DMS53 treated with DMSO at 0.1 percent for 48 hours (cell line): ENCODE measurements around the gene GDPD4.

Experiments used
- DNase-seq: peaks from one replicate; lab custom pipeline; 2025; ENCODE audit not compliant: unreplicated experiment; lab: John Stamatoyannopoulos, UW

The GDPD4 gene

DNA sequence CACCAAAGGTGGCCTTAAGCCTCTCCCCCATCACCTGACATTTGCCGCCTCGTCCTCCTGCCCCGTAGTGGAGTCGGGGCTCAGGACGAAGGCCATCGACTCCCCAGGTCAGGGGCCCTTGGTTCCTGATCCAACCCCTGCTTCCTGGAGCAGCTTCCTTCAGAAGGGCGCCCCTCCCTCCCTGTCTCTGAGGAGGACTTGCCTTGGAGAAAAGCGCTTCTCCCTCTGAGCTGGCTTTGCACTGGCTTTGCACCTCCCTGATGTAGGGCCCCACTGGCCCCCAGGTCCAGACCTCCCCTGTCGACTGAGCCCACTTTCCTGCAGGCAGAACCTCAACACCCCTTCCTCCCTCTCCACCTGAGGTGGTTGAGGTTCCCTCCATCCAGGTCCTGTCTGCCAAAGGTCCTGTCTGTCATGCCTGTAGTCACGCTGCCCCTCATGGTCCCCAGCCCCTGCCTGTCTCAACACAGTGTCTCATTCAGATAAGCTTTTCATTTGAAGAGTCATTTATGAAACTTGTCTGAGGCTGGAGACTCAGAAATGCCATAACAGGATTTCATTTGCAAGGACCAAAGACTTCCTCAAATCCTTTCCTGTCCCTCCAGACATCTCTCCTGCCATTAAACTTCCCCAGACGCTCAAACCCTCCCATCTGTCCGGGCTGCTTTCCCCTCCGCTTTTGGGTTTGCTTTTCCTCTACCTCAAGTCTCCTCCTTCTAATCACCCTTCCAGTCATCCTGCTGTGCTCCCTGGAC, 95.0 kb downstream of the GDPD4 start:
- DNase-seq: no peak

DNA sequence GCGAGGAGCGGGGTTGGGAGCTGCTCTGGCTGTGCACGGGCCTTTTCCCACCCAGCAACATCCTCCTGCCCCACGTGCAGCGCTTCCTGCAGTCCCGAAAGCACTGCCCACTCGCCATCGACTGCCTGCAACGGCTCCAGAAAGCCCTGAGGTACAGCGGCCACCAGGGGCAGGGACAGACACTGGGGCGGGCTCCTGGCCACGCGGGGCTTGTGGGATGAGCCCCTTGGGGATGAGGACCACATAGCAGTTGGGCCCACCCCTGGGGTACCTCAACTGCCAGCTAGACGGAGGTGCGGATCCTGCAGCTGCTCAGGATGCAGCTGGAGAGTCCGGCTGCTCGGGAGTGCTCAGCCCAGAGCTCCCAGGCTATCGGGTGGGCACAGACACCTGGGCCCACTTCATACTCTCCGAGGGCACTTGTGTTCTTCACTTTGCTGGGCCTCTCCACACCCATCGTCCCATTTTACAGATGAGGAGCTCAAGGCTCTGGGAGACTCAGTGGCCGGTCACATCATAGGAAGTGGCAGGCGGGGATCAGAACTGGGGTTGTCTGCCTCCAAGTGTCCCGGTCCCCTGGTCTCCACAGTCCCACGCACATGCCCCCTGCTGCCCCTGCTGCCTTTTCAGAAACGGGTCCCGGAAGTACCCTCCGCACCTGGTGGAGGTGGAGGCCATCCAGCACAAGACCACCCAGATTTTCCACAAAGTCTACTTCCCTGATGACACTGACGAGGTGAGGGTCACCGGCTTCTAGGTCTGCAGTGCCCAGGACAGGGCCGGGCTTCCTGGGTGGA, 95.8 kb downstream of the GDPD4 start:
- DNase-seq: no peak

DNA sequence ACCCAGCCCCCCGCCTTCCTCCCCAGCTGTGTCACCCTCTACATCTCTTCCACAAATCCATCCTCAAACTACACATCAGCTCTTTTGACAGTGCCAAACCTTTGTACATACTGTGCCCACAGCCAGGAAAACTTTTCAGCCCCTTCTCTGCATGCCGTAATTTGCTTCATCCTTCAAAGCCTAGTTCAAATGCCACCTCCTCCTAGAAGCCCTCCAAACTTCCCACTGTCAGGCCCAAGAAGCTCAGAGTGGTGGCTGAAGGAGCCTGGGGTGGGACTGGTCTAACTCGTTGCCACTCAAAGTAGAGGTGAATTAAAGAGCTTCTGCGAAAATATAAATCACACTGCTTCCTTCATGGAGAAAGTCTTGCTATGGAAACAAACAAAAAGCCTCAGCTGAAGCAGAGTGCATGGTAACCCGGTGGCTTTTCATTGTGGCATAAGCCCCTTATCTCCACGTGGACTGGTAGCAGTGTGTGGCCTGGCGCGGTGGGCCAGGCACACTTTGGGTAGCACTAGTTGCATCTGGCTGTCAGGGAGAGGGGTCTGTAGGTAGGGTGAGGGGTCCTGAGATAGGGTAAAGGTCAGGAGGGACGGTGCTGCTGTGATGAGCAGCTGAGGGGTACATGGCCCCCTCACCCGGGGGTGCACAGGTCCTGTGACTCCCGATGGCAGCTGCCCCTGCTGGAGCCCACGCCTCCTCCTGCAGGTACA, 96.6 kb downstream of the GDPD4 start:
- no peak for DNase-seq

DNA sequence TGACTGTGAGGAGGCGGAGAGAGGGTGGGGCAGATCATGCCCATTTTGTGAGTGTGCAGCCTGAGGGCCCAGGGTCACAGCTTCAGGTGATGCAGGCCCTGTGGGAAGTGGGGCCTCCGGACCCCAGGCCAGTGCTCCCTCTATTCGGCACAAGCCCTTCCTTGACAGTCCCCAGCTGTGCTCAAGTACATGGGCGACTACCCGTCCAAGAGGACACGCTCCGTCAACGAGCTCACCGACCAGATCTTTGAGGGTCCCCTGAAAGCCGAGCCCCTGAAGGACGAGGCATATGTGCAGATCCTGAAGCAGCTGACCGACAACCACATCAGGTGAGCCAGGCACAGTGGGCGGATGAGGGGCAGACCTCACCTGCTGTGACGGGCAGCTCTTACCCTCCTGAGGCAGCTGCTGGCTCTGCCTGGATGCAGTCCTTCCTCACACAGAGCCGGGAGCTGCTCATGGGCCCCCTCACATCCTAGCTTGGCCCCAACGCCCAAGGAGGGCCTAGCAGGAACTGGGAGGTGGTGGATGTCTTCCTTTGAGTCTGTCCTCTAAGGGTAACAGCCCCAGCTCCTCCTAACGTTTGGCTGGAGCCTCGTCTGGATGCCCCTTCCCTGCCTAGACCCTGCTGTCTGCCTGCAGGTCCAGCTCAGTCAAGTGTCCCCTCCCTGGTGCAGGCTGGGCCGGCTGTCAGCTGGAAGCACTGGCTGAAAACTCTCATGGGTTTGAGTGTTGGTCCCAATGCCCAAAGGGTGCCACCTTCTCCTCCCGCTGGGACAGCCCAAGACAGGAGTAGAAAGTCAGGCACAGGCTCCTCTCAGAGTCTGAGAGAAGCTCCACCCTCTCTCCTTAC, 97.4 kb downstream of the GDPD4 start:
- DNase-seq: no peak

DNA sequence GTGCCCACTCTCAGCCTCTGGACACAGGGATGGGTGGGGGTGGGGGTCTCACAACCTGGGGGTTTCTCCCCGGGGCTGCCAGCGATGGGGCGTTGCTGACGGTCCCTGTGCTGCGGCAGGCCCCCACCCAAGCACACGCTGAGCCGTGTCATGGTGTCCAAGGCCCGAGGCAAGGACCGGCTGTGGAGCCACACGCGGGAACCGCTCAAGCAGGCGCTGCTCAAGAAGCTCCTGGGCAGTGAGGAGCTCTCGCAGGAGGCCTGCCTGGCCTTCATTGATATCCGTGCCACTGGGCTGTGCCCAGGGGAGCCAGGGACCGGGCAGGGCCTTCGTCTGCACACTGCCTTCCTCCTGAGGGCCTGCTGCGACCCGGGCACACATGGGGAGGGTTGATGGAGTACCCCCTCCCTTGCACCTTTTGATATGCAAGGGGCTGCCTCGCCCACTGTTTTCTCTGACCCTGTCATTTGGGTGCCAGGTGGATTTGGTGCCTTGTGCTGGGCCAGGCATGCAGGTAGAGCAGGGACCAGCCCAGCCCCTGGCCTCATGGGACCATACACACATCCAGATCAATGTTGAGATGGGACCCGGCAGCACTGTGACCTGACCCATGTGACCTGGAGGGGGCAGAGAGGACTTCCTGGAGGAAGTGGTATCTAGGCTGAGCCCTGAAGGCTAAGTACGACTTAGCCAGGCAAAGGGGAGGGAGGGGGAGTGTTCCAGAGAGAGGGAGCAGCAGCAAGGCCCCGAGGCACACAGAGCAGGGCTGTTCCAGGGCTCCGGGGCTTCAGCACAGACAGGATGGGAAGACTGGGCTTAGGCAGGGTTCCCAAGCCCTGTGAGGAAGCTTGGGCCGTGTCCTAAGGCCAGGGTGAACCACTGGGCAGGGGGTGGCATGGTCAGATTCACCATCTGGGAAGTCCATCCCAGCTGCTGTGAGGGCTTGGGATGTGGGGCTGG, 98.3 kb downstream of the GDPD4 start:
- DNase-seq: no peak

DNA sequence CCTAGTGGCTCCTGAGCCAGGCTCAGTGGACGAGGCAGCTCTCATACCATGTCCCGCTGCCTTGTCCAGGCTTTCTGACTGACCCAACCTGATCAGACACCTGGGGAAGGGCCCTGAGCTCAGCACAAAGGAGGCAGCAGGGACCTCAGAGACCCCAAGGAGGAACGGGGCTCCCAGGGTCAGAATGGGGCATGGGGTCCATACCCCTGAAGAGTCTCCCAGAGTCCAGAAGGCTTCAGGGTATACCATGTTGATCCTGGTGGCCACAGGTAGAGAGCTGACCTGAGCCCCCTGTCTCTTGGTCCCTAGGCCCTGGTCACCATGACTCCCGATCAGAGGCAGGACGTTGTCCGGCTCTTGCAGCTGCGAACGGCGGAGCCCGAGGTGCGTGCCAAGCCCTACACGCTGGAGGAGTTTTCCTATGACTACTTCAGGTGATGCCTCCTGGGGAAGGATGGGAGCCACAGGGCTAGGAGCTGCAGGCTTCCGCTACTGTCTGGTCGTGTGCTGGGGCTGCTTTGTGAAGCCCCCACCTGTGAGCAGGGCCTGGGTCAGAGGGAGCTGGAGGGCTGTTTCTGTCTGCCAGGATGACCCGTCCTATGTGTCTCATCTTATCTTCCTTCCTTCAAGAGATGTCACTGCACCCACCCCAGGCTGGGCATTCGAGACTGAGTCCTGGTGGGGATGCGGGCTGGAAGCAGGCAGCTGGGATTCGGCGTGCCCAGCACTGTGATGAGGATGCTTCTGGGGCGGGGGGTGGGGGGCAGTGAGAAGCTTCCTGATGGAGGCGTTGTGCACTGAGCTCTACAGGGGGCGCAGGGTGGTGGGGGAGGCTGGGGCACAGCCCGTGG, 99.3 kb downstream of the GDPD4 start:
- DNase-seq: no peak

DNA sequence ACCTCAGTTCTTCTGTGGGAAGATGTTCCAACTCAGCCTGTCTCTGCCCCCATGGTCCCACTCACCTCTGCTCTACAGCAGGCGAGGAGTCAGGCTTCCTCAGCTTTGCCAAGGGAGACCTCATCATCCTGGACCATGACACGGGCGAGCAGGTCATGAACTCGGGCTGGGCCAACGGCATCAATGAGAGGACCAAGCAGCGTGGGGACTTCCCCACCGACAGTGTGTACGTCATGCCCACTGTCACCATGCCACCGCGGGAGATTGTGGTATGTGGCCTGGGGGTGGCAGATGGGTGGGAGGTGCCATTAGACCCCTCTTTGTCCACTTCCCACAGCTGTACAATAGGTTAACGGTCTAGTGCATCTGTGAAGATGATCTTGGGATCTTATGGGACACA, 100.1 kb downstream of the GDPD4 start:
- DNase-seq: no peak

DNA sequence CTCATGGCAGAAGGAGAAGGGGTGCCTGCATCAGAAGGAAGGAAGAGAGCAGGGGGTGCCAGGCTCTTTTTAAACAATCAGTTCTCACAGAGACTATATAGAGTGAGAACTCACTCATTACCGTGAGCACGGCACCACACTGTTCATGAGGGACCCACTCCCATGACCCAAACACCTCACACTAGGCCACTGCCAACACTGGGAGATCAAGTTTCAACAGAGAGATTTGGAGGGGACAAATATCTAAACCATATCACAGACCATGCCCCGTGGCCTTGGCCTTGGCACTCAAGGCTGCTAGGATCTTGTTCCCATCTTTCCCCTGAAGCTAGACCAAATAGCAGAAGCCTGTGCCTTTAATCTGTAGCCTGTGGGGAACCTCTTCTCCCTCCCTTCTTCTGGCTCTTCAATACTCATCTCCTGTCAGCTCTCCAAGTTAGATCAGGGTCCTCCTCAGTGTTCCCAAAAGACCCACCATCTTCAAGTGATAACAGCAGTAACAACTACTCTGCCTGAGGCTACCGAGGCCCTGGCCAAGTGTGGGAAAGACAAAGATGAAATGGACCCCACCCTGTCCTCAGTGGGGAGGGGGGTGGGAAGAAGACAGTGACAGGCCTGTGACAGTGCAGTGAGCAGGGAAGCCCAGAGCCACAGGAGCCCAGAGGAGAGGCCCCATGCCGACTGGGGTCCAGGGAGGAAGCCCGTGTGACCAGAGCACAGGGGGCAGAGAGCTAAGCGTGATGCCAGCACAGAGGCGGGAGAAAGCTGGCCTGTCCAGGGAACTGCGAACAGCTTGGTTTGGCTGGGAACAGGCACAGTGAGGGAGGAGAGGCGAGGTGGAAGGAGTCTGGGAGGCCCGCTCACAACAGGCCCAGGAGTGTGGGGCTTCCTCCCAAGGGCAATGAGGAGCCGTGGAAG, 100.9 kb downstream of the GDPD4 start:
- DNase-seq: no peak

DNA sequence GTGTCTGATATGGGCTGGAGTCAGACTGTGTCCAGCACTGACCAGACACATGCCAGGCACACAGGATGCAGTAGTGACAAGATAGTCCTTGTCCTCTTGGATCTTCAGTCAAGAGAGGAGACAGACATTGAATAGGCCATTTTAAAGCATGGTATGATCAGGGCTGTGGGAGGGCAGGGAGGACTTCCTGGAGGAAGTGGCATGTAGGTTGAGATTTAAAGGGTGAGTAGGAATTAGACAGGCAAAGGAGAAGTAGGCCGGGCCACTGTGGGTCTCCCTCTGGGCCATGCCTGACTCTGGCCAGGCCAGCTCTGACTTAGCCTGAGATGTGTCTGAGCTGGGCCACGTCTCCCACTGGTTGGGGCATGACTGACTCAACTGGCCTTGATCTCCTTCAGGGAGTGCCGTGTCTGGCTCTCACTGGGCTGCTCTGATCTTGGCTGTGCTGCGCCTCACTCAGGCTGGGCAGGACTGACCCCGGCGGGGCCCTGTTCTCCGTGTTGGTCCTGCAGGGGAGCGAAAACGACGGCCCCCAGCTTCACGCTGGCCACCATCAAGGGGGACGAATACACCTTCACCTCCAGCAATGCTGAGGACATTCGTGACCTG, 102.2 kb downstream of the GDPD4 start:
- DNase-seq: no peak

DNA sequence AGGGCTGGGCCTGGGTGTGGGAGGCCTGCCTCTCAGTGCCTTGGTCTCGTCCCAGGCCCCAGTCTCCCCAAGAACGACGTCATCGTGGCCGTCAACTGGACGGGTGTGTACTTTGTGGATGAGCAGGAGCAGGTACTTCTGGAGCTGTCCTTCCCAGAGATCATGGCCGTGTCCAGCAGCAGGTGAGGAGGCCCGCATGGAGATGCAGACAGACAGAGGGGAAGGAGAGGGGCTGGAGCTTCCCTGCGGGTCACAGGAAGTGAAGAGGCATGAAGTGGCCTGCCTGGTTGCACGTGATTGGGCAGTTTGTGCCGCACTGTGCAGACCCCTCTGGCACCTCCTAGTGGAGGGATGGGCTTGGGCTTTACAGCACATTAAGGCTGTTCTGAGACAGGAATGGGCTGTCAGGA, 103.0 kb downstream of the GDPD4 start:
- no peak for DNase-seq

DNA sequence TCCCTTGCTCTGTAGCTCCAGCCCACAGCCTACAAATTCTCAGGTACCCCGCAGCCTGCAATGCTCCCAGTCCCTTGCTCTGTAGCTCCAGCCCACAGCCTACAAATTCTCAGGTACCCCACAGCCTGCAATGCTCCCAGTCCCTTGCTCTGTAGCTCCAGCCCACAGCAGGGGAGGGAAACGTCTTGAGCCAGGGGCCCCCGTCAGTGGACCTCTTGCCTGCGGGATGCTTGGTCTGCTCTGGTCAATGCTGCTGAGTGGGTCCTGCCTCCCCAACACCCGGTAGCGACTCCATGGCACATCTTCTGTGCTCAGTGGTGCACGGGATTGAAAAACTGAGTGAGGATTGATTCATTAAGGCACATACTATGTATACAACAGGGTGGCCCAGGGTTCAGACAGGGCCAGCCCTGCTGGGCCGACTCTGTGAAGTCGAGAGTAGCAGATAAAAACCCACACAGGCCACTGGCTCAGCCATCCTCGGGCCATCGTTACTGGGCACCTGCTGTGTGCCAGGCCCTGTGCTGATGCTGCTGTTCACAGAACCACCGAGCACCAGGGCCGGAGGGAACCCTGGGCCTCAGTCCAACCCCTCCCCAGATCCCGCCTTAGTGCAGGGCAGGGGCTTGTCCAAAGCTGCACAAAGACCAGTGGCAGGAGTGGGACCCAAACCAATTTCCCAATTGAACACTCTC, 103.7 kb downstream of the GDPD4 start:
- no peak for DNase-seq

DNA sequence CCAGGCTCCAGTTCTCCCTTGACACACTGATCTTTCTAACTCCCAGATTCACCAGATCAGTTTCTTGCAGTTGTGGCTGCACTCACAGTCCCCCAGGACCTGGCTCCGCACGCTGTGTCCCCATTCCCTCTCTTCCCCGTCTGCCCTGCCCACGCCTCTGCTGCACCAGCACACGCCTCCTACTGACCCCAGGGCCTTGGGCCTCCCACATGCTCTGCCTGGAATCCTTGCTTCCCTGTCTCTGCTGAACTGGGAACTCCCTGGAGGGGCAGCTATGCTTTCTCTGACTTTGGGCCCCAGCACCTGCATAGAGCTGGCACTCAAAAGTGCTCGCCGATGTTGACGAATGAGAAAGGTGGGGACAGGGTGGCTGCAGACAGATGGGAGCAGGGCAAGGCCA, 104.5 kb downstream of the GDPD4 start:
- no peak for DNase-seq

DNA sequence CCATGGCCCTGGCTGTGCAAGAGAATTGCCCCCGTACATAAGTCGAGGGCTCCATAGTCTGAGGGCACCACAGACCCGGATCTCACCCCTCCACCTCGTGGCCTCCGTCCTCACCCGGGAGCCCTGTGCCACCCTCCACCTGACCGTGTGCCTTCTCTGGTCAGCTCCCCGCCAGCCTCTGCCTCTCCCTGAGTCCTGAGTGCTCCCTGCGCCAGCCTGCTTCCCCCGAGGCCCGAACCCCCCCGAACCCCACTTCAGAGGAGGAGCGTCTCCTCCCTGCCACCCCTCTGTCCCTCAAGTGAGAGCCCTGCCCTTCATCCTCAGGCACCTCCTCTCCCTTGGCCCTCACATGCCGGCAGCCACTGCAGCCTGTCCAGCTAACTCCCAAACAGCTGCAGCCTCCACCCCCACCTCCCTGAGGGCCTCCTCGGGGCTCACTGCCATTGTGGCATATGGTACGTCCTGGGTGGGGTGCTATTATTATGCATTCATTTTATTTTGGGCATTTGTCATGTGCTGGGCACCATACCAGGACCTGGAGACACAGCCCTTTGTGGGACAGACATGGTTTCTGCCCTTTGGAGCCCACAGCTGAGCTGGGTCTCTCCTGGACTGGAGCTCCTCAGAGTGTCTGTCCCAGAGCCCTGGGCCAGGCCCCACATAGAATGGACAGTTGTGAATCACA, 106.3 kb downstream of the GDPD4 start:
- DNase-seq: no peak

DNA sequence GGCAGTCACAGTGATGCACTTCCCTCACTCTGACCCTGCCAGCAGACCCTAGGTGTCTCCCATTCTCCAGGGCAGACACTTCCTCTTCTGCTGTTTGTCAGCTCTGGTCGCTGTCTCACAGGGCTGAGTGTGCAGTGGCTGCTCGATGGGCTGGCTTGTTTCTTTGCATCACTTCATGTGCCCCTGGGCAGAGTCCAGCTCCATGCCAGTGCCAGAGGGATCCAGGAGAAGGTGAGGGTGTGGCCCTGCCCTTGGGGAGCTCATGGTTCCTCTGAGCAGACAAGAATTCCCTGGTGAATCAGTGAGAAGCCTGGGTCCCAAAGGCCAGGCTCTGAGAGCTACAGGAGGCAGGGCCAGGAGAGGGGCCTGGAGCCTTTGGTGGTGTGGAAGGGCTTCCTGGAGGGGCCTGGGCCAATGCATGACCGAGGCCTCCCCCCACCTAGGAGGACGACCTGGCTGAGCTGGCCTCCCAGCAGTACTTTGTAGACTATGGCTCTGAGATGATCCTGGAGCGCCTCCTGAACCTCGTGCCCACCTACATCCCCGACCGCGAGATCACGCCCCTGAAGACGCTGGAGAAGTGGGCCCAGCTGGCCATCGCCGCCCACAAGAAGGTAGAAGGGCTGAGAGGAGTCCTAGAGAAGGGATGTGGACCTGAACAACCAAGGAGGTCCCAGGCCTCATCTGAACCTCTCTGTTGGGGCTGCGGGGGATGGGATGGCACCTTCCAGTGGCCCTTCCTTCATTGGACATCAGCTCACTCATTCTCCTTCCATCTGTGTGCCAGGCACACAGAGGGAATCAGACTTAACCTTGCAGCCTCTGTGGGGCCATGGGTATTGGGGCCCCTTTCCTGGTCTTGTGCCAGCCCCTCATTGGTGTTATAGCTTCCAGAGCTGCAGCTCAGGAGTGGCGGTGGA, 107.3 kb downstream of the GDPD4 start:
- no peak for DNase-seq

DNA sequence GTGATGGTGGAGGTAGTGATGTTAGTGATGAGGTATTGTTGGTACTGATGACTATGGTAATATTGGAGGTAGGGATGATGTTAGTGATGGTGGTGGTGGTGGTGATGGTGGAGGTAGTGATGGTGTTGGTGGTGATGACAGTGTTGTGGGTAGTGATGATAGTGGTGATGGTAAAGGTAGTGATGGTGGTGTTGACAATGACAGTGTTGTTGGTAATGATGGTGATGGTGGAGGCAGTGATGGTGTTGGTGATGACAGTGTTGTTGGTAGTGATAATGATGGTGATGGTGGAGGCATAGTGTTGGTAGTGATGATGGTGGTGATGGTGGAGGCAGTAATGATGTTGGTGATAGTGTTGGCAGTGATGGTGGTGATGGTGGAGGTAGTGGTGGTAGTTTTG, 108.3 kb downstream of the GDPD4 start:
- DNase-seq: no peak
